ENCODE measurements around the gene SLC7A10. TPM values are rescaled to one million over a fixed set of nuclear protein-coding genes. Genes with fewer than 3 reads are reported as not detected.

SLC7A10 gene
- total RNA-seq, 4 donors from 2014 or later, result not detected

DNA sequence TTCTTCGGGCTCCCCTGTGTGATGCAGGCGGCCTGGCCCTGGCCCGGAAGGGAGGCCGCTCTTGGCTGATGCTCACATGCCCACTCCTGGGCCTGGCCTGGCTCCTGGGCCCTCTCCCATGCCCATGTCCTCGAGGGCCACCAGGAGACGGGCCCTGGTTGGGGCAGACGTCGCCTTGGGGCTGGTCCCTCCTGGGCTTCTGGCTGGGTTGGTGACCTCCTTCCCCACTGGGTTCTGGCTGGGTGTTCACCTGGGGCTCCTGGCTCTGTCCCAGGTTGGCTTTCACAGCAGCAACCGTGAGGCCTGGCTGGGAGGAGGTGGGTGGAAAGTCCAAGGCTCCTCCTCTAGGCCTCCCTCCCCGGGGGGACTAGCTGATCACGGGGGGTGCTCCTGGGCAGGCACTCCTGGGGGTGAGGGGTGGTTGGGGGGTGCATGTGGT, 15.5 kb upstream of the SLC7A10 start:
- DNase-seq (ENCODE audit: extremely low spot score), result no peak
- Histone ChIP-seq H3K4me1 (peaks cover 0 to 11% (median 8%) of the 10 kb centered on the region in 4 donors), H3K9me3 (peaks cover 0 to 12% (median 9%) of the 10 kb centered on the region in 4 donors), H3K27ac (replicated peaks in 1 of 4) (no peak overlapping the region), H3K27me3 (peaks cover 0 to 34% (median 0%) of the 10 kb centered on the region in 4 donors), H3K36me3 (no peaks in the 10 kb centered on the region), H3K4me3 (no peak overlapping the region)
- WGBS, result 37% methylated on average over 4 of the region's 11 CpGs
- TF ChIP-seq POLR2A (IDR thresholded peaks at IDR 0.05; ENCODE audit: low read depth), result no peak
- no peak for TF ChIP-seq CTCF (IDR thresholded peaks at IDR 0.05)
- TF ChIP-seq EP300 (IDR thresholded peaks at IDR 0.05), result no peak
- no peak for TF ChIP-seq POLR2AphosphoS5 (IDR thresholded peaks at IDR 0.05)
- intact Hi-C loops (cut with DNase I), result loop anchor here (2.0 kb wide), 1 partner anchor 166 kb away; no protein-coding TSS in a partner anchor

DNA sequence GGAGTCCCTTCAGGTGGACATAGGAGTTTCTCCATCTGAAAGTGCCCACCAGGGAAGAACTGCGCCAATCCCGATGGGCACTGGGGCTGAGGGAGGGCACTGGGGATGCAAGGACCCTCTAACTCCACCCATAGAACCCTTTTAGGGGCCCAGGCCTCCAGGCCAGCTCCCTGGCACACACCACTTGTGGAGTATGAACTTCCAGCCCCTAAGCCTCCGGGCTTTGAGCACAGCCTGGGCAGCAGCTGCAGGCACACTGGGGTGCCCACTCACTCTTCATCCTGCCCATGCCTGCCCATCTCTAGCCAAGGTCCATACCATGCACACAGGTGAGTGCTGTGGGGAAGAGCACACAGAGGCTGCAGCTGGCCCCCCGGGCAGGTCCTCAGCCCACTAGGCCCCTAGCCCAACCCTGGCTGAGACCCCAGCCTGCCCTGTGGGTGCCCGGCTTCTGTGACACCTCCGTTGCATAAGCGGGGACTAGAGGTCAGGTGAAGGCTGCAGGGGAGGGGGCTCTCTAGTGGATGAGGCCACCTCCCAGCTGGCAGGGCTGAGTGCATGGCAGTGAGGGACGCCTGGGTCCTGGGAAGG, 14.6 kb upstream of the SLC7A10 start:
- no peak for DNase-seq (ENCODE audit: extremely low spot score)
- peaks cover 0 to 40% (median 0%) of the 10 kb centered on the region in 4 donors for H3K27me3 ChIP-seq
- no peak overlapping the region for H3K4me3 ChIP-seq
- WGBS, result 94% methylated on average over 6 of the region's 8 CpGs
- peaks cover 0 to 3% (median under 1%) of the 10 kb centered on the region in 4 donors for H3K9me3 ChIP-seq
- intact Hi-C loops (cut with DNase I), result loop anchor here (2.0 kb wide), 1 partner anchor 167 kb away; no protein-coding TSS in a partner anchor
- H3K27ac ChIP-seq (replicated peaks in 1 of 4), result no peak overlapping the region
- H3K36me3 ChIP-seq, result no peaks in the 10 kb centered on the region
- TF ChIP-seq POLR2AphosphoS5 (IDR thresholded peaks at IDR 0.05) (no peak), EP300 (IDR thresholded peaks at IDR 0.05) (no peak), POLR2A (IDR thresholded peaks at IDR 0.05; ENCODE audit: low read depth) (no peak), CTCF (IDR thresholded peaks at IDR 0.05) (no peak)
- peaks cover 0 to 12% (median 10%) of the 10 kb centered on the region in 4 donors for H3K4me1 ChIP-seq

DNA sequence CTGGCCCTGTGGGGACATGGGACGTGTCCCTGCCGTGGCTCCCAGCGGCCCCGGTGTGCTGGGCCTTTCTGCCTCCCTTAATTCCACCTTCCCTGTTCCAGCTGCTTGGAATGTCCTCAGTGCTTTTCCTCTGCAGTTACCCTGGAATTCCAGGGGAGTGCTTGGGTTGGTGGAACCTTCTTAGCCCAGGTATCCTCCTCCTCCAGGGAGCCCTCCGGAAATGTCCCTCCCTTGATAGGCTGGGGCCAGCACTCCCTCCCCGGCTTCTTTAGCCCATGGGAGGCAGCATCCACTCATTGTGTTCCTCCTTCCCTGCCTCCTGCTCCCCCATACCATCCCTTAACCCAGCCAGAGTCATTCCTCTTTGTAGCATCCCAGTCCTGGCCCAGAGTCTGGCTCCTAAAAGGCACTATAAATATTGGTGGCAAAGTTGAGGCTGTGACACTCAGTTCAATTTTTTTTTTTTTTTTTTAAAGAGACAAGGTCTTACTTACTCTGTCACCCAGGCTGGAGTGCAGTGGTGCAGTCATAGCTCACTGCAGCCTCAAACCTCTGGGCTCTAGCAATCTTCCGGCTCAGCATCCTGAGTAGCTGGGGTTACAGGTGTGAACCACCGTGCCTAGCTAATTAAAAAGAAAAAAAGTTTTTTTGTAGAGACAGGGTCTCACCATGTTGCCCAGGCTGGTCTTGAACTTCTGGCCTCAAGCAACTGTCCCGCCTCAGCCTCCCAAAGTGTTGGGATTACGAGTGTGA, 13.7 kb upstream of the SLC7A10 start:
- Histone ChIP-seq H3K4me3 (no peak overlapping the region), H3K36me3 (no peaks in the 10 kb centered on the region), H3K9me3 (no peaks in the 10 kb centered on the region), H3K4me1 (peaks cover 0 to 16% (median 12%) of the 10 kb centered on the region in 4 donors), H3K27me3 (peaks cover 0 to 49% (median under 1%) of the 10 kb centered on the region in 4 donors), H3K27ac (replicated peaks in 1 of 4) (no peak overlapping the region)
- TF ChIP-seq POLR2A (IDR thresholded peaks at IDR 0.05; ENCODE audit: low read depth) (no peak), EP300 (IDR thresholded peaks at IDR 0.05) (no peak), CTCF (IDR thresholded peaks at IDR 0.05) (no peak), POLR2AphosphoS5 (IDR thresholded peaks at IDR 0.05) (no peak)
- DNase-seq (ENCODE audit: extremely low spot score), result no peak
- intact Hi-C loops (cut with DNase I), result loop anchor here (5.0 to 10.0 kb wide), 2 partner anchors 63 to 535 kb away; partner anchors contain the start of gene CEBPA
- WGBS, result 86% methylated on average over 9 of the region's 10 CpGs

DNA sequence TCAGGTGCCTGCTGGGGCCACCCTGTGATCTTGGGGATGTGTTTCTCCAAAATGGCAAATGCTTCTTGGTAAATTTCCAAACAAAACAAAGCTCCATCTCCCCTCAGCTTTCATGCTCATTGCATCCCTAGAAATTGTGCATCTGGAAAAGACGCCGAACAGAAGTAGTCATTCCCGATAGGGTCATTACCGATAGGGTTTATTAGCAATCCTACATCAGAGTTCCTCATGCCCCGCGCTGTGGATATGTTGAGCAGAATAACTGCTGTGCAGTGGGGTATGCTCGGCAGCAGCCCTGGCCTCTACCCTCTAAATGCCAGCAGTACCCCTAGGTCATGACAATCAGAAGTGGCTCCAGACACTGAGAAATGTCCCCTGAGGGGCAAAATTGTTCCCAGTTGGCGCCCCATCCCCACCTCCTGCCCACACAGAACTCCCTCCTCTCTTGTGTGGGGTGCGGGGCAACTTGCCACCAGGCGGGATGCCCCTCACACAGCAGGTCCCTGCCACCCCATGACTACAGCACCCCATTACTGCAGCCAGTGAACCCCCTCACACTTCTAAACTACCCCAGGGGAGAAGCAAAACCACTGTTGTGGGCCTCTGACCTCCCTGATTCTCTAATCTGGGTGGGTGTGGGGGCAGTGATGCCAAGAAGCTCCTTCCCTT, 13.0 kb upstream of the SLC7A10 start:
- DNase-seq (ENCODE audit: extremely low spot score), result no peak
- Histone ChIP-seq H3K9me3 (no peaks in the 10 kb centered on the region), H3K27ac (replicated peaks in 1 of 4) (no peak overlapping the region), H3K4me1 (peaks cover 0 to 16% (median 12%) of the 10 kb centered on the region in 4 donors), H3K36me3 (no peaks in the 10 kb centered on the region), H3K4me3 (no peak overlapping the region), H3K27me3 (peaks cover 0 to 56% (median 2%) of the 10 kb centered on the region in 4 donors)
- WGBS, result 95% methylated on average over 8 of the region's 10 CpGs
- TF ChIP-seq EP300 (IDR thresholded peaks at IDR 0.05) (no peak), CTCF (IDR thresholded peaks at IDR 0.05) (no peak), POLR2AphosphoS5 (IDR thresholded peaks at IDR 0.05) (no peak), POLR2A (IDR thresholded peaks at IDR 0.05; ENCODE audit: low read depth) (no peak)
- intact Hi-C loops (cut with DNase I), result loop anchor here (5.0 to 10.0 kb wide), 2 partner anchors 64 to 536 kb away; partner anchors contain the start of gene CEBPA

Data from esophagus muscularis mucosa (tissue), 4 donors.